Activated CD4-positive, CD25-positive, alpha-beta regulatory T cell treated with anti-CD3 and anti-CD28 coated beads, Interleukin-2, amount 50 U/mL, for 16 hours (primary cell): ENCODE data around the gene SH3RF2.
"Not testable (repeated sequence)": the region's sequence is repeated elsewhere in the genome, so short reads cannot be mapped to it uniquely, and the experiment has no call there.

ENCODE experiments used
- DNase-seq: peaks from one replicate; pipeline ENCODE4 v3.0.0-alpha.2; 2020; ENCODE audit warnings: low read depth, low spot score

SH3RF2 gene, protein sequence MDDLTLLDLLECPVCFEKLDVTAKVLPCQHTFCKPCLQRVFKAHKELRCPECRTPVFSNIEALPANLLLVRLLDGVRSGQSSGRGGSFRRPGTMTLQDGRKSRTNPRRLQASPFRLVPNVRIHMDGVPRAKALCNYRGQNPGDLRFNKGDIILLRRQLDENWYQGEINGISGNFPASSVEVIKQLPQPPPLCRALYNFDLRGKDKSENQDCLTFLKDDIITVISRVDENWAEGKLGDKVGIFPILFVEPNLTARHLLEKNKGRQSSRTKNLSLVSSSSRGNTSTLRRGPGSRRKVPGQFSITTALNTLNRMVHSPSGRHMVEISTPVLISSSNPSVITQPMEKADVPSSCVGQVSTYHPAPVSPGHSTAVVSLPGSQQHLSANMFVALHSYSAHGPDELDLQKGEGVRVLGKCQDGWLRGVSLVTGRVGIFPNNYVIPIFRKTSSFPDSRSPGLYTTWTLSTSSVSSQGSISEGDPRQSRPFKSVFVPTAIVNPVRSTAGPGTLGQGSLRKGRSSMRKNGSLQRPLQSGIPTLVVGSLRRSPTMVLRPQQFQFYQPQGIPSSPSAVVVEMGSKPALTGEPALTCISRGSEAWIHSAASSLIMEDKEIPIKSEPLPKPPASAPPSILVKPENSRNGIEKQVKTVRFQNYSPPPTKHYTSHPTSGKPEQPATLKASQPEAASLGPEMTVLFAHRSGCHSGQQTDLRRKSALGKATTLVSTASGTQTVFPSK

GRCh38 chr5:145936401-145937131 lies at the start of gene SH3RF2:
TSS of gene SH3RF2 (plus strand) at chr5:145936578. CDS start at chr5:145937929, 1,351 bp downstream.
- no peak for DNase-seq

- no peak for DNase-seq
Measured at GRCh38 chr5:145887217-145887616, 49.2 kb upstream of the SH3RF2 start.

- no peak for DNase-seq
Measured at GRCh38 chr5:145887976-145888574, 48.3 kb upstream of the SH3RF2 start.

DNA sequence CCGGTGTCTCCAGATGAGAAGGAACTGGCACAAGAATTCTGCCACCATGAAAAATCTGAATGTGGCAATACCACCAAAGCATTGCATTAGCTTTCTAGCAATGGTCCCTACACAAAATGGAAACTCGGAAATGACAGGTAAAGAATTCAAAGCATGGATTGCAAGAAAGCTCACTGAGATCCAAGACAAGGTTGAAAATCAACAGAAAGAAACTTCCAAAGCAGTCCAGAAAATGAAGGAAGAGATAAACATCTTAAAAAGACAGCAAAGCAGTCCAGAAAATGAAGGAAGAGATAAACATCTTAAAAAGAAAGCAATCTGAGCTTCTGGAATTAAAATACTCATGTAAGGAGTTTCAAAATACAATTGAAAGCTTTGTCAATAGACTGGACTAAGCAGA lies 46.8 kb upstream of the SH3RF2 start:
- DNase-seq = no peak

GRCh38 chr5:145891378-145891777 lies 45.0 kb upstream of the SH3RF2 start:
- not testable (repeated sequence) for DNase-seq

DNA sequence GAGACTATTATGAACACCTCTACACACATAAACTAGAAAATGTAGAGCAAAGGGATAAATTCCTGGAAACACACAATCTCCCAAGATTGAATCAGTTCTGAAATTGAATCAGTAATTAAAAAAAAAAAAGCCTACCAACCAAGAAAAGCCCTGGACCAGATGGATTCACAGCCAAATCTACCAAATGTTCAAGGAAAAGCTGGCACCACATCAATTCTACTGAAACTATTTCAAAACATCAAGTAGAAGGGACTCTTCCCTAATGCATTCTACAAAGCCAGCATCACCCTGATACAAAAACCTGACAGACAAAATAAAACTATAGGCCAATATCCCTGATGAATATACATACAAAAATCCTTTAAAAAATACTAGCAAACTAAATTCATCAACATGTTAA lies 38.2 kb upstream of the SH3RF2 start:
- no peak for DNase-seq

GRCh38 chr5:145902421-145902820 lies 34.0 kb upstream of the SH3RF2 start:
- DNase-seq = no peak

DNA sequence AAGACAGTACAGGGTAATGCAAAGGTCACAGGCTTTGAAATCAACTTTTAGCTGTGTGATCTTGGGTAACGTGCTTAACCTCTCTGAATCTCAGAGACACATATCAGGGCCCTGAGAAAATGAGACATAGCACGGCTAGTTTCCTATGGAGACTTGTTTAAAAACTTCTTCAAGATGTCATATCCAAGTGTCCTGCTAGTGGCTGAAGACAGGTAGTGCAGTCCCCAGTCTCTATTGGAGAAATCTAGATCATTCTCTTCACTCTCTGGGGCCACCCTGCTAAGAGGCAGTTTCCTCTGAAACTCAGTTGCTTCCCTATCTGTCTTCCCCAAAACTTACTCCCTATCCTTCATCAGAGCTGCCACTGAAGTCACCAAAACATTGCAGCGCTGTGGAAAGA lies 33.3 kb upstream of the SH3RF2 start:
- no peak for DNase-seq

- DNase-seq = no peak
Measured at GRCh38 chr5:145903867-145904266, 32.5 kb upstream of the SH3RF2 start.

DNA sequence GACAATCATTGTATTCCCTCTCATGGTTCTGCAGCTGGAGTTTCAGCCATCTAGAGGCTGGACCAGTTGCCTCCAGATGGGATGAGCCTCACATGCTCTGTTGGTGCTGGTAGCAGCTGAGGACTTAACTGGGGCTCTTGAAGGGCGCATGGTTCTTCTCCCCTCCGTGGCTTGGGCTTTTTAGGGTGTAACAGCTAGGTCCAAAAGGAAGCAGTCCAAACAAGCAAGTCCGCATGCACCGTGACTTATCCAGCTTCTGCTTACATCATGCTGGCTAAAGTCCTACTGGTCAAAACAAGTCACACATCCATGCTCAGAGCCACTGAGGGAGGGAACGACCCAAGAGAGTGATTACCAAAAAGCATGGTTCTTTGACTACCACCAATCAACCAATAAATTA lies 31.6 kb upstream of the SH3RF2 start:
- DNase-seq = no peak

- DNase-seq = no peak
Measured at GRCh38 chr5:145906401-145906800, 30.0 kb upstream of the SH3RF2 start.

DNA sequence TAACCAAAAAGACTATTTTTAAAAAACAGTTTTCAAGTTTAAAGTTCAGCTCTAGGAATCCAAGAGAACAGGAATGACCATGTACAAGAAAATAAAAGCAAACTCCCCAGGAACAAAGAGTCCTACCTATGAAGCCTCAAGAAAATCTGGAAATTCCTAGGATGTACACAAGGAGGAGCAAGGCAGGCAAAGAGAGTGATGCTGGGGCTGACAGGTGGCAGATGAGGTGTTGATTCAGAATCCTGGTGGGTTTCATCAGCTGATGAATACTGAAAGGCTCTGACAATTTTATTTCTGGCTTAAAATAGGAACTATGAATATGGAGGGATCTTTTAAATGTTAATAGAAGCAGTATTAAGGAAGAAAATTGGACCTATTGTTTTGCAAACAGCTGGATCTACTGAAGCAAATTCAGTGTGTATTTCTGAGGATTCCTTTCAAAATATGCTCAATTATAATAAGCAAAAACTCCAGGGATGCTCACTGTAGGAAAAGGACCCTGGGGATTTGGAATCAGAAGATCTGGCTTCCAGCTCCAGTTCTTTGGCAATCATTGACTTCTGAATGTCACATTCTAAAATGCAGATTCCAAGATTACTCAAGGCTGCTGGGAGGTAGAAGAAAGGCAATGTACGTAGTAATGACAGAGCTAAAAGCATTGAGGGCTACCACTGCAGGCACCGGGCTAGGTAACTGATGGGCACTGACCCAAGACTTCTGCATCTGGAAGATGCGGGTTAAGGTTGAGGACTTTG lies 28.0 kb upstream of the SH3RF2 start:
- no peak for DNase-seq

- DNase-seq = no peak
Measured at GRCh38 chr5:145911164-145911563, 25.2 kb upstream of the SH3RF2 start.

GRCh38 chr5:145912019-145912418 lies 24.4 kb upstream of the SH3RF2 start:
- no peak for DNase-seq

DNA sequence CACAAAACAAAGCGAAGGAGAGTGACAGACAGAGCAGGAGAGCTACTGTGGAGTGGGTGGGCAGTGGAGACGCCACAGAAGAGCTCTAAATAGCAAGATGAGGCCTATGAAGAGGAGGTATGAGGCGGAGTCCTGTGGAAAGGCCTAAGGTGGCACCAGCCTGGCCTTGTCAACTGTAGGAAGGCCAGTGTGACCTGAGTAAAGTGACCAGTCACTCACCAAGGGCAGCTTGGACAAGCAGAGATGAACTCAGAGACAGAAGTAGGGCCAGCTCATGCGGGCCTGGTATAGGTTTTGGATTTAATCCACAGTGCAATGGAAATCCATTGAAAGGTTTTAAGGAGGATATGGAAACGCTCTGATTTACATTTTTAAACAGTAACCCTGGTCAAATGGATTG lies 23.8 kb upstream of the SH3RF2 start:
- DNase-seq = no peak

GRCh38 chr5:145913701-145914100 lies 22.7 kb upstream of the SH3RF2 start:
- no peak for DNase-seq

DNA sequence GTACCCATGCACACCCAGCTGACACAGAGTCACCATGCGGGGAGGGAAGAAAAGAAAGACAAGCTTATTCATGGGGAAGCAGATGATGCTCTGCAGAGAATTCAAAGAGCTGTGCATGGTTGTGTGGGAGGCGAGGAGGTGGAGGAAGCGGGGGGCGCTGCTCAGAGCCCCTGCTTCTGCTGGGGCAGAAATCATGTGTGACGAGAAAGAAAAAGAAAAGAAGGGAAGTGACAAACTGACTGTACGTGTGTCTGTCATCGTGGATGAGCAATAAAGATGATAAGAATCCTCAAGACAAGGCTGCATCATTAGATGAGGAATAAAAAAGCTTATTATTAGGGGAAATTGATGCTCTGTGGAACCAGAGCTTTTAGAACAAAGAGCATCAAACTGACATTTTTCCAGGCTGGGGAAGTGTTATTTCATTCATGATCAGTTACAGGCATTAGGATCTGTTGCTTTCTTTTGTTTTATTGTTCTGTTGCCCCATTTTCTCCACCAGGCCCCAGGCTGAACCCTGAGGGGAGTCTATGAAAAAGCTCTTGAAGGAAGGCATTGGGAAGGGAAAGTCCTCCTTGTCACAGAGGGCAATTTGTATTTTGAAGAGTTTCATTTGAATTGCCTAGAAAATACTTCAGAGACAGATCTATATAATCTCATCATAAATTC lies 20.3 kb upstream of the SH3RF2 start:
- no peak for DNase-seq

DNA sequence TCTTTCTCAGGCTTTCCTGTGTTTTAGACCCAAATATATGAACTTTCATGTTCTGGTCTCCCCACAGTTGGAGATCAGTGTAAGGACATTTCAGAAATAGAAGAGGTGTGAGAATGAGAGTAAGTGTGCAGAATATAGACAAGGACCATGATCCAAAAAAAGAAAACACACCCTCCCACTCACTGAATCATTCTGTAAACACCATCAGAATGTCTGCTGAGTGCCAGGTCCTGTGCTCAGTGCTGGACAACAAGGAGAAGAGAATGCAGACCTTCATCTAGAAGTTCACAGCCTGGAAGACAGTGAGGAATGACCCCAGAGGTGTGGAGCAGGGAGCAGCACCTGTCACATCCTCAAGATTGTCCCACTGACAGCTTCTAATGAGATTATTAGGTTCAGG lies 19.1 kb upstream of the SH3RF2 start:
- DNase-seq = no peak

- DNase-seq = no peak
Measured at GRCh38 chr5:145918397-145918796, 18.0 kb upstream of the SH3RF2 start.

GRCh38 chr5:145919413-145919812 lies 17.0 kb upstream of the SH3RF2 start:
- no peak for DNase-seq
